DND-41 (cell line): Measurements from ENCODE around the gene ARSG.

Source experiments
- CTCF ChIP-seq: IDR thresholded peaks from 2 replicates; pipeline ENCODE4 v1.5.1; 2012; ENCODE audit warnings: borderline replicate concordance, low read length, moderate library complexity, mild to moderate bottlenecking; ENCODE audit not compliant: poor library complexity, severe bottlenecking; ENCODE audit errors: extremely low read depth
- EZH2 ChIP-seq: IDR thresholded peaks from 3 replicates; pipeline ENCODE4 v1.6.1; 2012; ENCODE audit warnings: borderline replicate concordance, low read depth, mild to moderate bottlenecking, moderate library complexity, low read length, inconsistent platforms; ENCODE audit not compliant: severe bottlenecking

- TF ChIP-seq CTCF = no peak
- no peak for TF ChIP-seq EZH2
Measured at GRCh38 chr17:68294196-68294555, 2.9 kb downstream of the ARSG start.
